Measurements from ENCODE around the gene AKAP6. TPM values are rescaled to one million over a fixed set of nuclear protein-coding genes. Genes with fewer than 3 reads are reported as not detected.

The AKAP6 gene
- total RNA-seq, 1 donor from 2014 or later = 0.20 TPM

DNA sequence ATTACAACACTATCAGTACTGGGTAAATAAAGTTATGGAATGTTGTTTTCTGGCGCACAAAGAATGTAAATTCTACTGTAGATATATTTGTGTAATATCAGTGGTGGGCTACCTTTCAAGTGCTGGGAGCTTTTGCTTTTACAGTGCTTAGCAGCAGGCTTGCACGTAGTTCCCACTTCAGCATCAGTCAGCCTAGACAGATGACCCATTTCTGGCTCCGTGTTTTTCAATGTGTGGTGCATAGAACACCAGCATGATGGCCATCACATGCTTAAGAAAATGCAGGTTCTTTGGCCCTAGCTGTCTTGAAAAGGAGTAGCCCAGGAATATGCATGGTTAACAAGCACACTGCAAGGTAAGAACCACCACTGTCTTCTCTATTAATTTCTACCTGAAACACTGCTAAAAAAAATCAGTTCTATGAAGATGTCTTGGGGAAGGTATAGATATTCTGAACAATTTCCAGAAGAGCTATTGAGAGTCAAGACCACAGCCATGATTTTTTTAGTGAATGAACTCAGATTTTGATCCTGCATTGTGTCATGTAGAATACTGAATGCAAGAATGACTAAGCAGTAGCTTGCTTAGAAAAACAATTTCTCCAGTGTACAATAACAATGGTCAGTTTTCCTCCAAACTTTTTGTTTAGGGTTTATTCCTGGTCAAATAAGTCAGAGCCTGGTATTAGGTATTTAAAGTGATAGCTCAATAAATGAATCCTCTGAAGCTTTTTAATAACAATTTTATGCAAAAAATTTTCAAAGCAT is 195.7 kb downstream of the AKAP6 start:
- peak; percentile 16 to 37 for DNase-seq (ENCODE audit: low read depth in 2 of 2)

DNA sequence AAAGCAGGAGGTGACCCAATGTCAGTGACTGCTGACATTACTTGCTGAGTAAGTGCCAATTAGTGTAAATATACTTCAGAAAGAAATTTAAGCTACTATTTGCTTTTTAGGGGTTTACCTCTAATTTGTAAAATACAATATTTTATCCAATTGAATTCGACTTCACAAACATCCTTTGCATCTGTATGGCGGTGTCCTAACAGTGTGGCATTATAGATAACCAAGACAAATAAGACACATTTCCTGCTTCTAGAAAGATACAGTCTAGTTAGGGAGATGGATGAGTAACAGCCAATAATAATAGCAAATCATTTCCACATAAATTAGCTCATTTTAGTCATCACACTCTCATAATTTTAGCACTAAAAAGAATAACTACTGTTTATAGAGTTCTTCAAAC is 196.5 kb downstream of the AKAP6 start:
- DNase-seq (ENCODE audit: low read depth in 2 of 2) = no peak

DNA sequence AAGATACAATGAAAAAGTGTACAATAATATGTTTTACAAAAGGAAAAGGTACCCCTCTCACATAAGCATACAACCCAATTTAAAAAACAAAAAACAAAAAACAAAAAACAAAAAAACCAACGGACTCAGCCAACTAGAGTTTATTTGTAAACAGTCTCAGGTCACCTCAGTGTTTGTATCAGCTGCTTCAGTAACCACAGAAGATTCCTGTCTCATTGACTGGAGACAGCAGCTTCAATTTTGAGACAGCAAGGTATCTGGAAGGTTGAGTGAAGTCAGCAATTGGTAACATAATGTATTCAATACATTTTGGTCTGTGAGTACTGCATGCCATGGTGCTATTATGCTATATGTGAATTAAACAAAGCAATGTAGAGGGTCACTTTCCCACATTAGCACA is 201.7 kb downstream of the AKAP6 start:
- no peak for DNase-seq (ENCODE audit: low read depth in 2 of 2)

DNA sequence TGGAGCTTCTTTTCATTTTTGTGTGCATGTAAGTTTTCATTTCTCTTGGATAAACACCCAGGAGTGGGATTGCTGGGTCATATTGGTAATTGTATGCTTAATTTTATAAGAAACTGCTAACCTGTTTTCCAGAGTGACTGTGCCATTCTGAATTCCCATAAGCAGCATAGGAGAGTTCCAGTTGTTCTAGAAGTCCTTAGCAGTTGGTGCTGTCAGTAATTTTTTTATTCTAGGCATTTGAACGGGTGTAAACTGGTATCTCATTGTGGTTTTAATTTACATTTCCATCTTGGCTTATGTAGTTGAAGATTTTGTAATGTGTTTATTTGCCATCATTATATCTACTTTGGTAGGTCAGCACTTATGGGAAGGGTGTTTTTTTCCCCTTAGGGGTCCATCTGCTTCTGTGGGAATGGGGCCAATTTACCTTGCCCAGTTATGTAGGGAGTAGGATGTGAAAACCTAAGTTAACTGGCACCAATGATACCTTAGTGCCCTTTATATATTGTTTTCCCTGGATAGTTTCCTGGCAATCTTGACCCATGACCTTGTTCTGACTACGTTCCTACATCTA is 202.9 kb downstream of the AKAP6 start:
- DNase-seq (ENCODE audit: low read depth in 2 of 2) = no peak

DNA sequence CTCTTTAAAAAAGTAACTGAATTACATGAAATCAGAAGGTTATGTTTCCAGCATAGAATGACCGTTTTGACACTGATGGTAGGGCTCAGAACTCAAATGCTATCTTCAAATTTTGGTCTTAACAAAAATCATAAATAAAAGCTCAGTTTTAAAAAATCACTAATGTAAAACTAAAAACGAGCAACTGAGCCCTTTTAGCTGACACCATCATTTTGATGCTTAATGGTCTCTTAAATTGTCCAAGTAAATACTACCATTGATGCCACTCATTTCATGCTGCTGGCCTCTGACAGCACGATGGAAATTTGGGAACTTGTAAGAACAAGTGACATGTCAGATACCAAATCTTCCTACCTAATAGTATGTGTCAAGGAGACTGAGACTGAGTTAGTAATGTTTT is 205.0 kb downstream of the AKAP6 start:
- DNase-seq (ENCODE audit: low read depth in 2 of 2) = no peak

DNA sequence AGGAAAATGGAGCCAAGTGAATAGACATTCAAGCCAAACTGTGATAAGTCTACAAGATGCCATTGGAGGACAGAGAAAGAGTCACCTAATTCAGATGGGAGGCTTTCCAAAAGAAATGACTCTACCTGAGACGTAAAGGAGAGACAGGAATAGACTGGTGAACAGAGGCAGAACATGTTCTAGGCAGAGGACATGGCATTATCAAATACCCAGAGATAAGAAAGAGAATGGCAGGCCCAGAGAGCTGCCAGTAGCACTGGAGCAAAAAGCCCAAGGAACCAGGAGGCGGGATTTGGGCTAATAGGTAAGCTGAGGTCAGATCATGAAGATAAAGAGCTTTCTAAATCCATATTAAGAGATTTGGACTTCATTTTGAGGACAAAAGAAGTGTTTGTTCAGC is 207.1 kb downstream of the AKAP6 start:
- no peak for DNase-seq (ENCODE audit: low read depth in 2 of 2)

DNA sequence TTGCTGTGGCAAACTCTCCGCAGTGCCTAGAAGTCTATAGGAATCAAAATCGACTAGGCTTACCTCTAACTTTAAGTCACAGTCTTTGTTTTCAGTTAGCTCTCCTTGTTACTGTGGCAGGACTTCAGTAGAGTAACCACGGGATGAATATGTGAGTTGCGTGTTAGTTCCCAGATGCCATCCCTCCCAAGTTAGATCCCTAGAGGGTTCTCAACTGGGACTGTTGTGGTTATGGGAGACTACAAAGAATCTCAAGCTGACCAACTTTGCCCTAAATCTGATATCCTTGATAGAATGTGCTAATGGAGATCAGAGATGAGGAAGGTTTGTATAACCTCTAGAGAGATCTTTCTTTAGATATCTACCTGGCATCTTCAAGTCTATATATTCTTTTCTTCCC is 208.1 kb downstream of the AKAP6 start:
- no peak for DNase-seq (ENCODE audit: low read depth in 2 of 2)

DNA sequence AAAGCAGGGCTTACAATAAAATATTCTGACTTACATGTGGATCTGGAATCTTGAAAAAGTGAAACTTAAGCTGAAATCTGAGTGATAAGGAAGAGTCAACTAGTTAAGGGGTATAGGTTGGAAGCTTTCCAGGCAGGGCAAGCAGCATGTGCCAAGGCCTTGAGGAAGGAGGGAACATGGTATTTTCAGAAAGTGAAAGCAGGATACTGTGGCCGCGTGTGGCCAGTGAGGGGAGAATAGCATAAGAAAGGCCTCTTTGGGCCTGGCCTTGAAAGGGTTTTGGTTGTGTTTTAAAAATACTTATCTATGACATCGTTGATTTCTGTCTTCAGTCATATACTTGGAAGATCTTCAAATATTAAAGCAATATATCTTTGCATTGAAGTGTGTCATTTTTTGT is 213.4 kb downstream of the AKAP6 start:
- no peak for DNase-seq (ENCODE audit: low read depth in 2 of 2)

DNA sequence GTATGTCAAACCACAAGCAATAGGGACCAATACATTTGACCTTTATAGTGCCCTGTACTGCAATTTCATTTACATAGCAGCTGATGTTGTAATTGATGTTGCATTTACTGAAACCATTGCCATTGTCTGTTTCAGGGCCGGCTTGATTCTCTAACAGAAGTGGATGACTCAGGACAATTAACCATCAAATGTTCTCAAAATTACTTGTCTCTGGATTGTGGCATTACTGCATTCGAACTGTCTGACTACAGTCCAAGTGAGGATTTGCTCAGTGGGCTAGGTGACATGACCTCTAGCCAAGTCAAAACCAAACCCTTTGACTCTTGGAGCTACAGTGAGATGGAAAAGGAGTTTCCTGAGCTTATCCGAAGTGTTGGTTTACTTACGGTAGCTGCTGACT is 216.0 kb downstream of the AKAP6 start:
- no peak for DNase-seq (ENCODE audit: low read depth in 2 of 2)

DNA sequence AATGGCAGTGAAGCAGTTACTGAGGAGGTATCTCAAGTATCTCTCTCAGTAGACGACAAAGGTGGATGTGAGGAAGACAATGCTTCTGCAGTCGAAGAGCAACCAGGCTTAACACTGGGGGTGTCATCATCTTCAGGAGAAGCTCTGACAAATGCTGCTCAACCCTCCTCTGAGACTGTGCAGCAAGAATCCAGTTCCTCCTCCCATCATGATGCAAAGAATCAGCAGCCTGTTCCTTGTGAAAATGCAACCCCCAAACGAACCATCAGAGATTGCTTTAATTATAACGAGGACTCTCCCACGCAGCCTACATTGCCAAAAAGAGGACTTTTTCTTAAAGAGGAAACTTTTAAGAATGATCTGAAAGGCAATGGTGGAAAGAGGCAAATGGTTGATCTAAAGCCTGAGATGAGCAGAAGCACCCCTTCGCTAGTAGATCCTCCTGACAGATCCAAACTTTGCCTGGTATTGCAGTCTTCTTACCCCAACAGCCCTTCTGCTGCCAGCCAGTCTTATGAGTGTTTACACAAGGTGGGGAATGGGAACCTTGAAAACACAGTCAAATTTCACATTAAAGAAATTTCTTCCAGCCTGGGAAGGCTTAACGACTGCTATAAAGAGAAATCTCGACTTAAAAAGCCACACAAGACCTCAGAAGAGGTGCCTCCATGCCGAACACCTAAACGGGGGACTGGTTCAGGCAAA is 216.6 kb downstream of the AKAP6 start:
- DNase-seq (ENCODE audit: low read depth in 2 of 2) = no peak

DNA sequence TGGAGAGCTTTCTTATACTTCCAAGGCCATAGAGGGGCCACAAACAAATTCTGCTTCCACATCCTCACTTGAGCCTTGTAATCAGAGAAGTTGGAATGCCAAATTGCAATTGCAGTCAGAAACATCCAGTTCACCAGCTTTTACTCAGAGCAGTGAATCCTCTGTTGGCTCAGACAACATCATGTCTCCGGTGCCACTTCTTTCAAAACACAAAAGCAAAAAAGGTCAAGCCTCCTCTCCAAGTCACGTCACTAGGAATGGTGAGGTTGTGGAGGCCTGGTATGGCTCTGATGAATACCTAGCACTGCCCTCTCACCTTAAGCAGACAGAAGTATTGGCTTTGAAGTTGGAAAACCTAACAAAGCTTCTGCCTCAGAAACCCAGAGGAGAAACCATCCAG is 217.1 kb downstream of the AKAP6 start:
- DNase-seq (ENCODE audit: low read depth in 2 of 2) = no peak

DNA sequence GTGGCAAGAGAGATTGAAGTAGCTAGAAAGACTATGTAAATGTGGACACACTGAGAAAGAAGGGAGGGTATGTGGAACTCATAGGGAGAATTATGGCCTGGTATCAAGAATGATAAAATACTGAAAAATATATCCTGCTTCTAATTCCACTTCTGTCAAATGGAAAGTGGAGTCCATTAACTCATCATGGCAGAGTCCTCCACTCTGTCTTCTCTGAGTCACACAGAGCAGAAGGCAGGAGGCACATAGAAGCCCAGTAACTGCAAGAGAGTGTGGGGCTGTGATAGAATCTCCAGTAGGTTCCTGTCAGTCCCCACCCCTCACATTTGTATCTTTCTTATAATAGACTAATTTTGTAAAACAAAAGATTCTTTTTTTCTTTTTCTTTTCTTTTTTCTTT is 223.7 kb downstream of the AKAP6 start:
- no peak for DNase-seq (ENCODE audit: low read depth in 2 of 2)

DNA sequence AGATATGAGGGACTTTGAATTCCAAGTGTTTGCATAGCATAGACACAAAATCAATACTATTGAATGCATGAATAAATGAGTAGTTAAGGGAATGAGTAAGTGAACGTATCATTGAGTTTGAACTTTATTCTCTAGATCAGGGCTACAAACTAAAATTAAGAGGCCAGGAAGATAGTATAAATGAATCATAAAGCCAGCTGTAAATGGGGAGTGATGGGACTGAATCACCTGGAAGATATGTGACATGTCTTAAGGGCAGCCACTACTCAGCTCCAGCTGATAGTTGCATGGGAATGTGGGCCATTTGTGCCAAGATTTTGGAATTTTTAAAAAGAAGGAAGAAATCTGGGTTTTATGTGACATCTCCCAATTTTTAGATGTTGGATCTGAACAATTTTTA is 229.9 kb downstream of the AKAP6 start:
- DNase-seq (ENCODE audit: low read depth in 2 of 2) = no peak

DNA sequence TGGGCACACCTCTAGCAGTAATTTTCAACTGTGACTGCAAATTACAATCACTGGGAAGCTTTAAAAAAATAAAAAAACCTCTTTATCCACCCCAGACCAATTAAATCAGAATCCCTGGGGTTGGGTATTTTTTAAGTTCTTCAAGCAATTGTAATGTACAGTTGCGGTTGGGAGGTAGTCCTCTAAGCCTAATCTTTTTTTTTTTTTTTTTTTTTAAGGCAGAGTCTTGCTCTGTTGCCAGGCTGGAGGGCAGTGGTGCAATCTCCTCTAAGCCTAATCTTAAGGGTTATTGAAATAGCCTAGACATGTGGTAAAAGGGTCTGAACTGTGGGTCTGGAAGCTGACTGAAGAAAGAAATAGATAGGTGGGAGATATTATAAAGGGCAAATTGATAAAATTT is 230.5 kb downstream of the AKAP6 start:
- DNase-seq (ENCODE audit: low read depth in 2 of 2) = no peak

DNA sequence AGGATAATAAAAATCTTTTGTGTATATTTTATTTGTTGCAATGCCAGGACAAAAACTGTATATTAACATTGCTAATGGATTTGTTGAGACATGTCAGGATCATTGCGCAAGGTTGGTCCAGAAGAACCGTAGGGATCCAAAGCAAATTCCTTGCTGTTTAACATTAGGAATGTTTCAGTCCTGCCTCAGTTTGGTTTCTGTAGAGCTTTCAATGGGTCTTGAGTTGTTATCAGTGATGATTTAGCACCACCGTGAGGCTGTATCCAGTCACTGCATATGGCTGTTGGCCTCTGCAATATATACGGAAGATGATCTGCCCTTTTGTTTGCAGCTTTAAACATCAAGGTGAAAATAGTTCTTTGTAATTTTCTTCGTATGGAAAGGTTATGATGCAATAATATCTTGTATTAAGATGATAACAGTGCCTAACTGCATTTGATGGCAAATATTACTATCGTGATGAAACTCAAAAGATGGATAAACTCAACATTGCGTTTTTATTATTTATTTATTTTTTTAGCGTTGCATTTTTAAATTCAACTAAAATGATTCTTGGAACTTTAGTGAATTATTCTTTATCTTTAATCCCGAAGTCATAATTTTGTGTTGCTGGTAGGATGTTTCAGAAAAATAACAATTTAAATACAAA is 231.2 kb downstream of the AKAP6 start:
- DNase-seq (ENCODE audit: low read depth in 2 of 2) = peak; percentile 77 to 86

DNA sequence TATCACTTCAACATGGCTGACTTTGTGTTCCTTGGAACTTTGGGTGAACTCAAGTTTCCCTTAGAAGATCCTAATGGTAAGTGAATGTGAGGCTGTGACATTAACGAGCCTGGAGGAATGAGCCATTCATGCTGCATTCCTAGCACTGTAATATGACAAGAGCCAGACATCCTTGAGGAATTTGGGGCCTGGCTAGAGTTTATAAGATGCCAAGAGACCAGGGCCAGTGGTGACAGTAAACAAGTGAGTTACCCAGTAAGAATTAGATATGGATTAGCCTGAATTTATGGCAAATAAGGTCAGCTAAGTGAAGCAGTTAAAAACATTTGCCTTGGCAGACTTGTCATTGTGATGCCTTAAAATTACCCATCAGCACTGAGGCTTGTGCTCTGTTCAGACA is 232.4 kb downstream of the AKAP6 start:
- DNase-seq (ENCODE audit: low read depth in 2 of 2) = no peak

DNA sequence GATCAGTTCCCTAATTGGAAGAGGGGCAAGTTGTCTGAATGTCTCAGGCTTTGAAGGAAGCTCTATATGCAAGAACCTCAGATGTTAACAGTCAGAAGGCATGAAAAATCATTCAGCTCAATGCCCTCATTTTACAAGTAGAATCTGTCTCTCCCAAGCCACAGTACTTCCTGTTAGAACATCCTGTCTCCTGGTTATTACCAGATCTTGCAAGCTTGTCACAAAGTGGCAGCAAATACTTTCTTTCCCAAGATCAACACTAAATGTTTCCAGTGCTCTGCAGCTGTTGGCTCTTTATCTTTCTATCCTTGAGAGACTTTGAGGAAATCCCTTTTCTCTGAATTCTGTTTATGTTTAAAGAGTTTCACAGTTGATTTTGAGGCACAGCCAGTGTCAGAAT is 235.5 kb downstream of the AKAP6 start:
- peak in 1 of 2 donors; percentile 8 for DNase-seq (ENCODE audit: low read depth in 2 of 2)

DNA sequence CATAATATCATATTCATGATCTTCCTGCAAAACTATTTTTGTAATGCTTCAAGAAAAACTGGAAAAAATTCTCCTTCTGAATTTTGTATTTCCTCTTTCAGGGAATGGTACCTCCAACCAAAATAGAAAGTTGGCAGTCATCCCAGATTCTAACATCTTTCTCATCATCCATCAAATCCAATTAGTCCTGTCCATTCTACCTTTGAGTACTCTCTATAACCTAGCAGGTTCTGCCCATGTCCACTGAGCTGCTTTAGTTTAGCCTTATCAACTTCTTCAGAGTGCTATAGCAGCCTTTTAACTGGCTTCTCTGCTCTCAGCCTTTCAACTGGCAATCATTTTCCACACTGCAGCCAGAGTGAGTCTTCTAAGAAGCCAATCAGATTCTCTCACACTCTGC is 236.2 kb downstream of the AKAP6 start:
- peak in 1 of 2 donors; percentile 7 for DNase-seq (ENCODE audit: low read depth in 2 of 2)

DNA sequence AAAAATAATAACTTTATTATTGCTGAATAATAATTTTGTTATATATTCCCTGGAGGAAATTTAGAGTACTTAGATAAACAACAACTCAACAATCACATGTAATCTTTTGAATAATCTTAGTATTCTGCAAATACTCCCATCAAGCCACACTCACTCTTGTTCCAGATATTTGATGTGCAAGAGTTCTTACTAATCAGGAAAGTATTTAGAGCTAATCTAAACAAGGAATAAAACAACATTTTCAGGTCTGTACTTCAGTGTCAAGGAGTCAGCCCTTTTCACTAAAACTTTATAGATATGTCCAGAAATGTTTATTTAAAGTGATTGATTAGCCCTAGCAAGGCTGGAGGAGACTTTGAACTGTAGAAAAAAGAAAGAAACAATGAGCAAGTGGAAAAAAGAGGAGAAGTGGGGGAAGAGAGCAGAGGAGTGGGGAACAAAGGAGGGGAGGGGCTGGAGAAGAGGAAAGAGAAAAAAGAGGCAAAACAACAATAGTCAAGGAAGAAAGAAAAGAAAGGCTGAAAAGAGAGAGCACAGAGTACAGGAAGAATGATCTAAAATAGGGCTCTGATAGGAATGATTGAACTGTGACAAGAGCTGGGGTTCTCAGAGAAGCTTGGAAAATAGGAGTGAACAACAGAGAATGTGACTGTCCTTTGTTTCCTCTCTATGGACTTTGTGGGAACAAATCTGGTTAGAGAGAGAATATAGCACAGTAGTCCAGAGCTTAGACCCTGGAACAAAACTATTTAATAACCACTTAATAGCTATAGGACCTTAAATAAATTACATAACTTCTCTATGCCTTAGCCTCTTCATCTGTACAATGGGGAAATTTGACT is 238.7 kb downstream of the AKAP6 start:
- no peak for DNase-seq (ENCODE audit: low read depth in 2 of 2)

DNA sequence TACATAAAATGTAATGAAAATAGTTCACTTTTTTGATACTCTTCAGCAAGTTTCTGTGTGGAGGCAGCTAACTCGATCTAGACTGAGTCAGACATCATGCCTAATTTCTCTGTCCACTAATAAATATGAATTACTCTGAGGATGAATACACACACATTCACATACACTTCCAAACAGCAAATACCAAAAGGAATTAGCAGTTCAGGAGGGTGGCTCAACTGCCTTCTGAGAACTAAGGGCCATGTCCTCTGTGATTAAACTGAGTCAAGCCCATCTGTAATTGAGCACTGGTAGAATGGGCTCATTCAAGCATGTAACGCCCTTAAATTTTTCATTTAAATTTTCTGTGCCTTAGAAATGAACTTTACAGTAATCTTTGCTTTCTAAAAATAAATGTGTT is 242.5 kb downstream of the AKAP6 start:
- no peak for DNase-seq (ENCODE audit: low read depth in 2 of 2)

Measured in lung microvascular endothelial cell (primary cell).